NOMO-1 treated with DMSO at 0.1 percent for 48 hours (cell line): ENCODE measurements around the gene URB2.
A peak's percentile ranks its signal among the peaks of the same experiment; 100 is the strongest.

Source experiments
- DNase-seq: peaks from one replicate; lab custom pipeline; 2025; ENCODE audit not compliant: unreplicated experiment; lab: John Stamatoyannopoulos, UW

URB2 gene

DNA sequence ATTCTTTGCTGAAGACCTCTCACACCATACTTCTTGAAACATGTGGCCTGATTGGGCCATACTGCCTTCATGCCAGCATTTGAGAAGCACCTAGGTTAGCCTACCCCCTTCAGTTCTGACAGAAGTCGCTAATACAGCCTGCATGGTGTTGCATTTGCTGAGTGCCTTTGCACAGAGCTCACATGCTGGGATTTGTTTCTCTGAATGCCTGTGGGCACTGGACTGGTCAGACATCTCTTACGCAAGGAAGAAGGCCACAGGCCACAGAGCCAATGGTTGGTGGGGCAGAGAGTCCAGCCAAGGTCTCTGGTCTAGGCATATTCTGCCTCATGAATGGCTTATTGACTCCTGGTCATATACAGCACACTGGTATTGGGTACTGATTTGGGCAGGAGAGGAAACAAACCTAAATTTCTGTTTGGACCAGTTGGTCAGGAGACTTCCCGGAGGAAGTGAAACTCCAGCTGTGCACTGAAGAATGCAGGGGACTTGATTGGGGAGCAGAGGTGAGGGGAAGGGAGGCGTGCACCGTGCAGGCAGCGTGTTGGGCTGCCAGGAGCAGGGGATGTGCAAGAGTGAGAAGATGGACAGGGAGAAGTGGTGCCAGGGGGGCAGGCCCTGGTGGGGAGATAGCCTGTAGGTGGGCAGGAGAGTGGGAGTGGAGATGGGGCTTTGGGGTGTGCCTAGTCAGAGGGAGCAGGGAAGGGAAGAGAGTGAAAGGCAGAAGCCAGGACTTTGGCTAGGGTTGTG is 18.1 kb downstream of the URB2 start:
- peak; percentile 69 for DNase-seq

DNA sequence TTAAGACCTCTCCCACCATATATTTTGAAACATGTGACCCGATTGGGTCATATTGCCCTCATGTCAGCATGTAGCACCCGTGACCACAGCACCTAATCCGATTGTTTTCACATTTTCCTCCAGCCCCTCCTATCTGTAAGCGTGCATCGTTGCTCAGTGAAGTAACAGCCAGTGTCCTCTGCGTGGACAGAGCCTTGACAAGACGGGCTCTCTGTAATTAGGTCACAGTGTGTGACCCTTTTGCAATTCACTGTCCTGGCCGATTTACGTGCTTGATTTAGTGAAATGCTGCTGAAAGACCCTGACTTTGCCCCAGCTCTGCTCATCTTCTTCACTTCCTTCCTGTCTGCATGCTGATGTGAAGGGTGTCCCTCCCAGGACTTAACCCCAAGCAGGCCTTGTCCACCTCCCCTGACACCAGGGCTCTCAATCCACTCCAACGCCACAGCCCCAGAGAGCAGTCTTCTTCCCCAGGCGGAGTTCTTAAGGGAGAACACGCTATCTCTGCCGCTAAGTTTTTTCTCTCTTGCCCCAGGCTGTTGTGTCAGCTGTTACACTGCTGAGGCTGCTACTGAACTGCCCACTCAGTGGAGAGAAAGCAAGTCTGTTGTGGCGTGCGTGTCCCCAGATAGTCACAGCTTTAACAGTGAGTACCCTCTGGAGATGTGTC is 19.4 kb downstream of the URB2 start:
- no peak for DNase-seq

DNA sequence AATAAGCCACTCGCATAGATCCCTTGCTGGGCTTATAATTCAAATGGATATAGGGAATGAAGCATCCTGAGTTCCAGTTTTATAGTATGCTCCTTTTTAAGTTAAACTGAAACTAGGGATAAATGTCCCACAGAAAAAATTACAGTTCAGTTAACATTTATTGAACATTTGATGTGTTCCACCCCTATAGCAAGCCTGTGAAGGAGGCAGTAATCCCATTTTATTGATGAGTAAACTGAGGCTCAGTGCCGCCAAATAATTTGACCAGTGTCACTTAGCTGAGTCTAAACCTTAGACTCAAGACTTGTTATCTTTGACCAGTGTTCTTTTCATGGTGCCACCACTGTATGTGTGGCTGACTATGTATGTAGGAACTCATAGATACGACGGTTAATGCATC is 22.4 kb downstream of the URB2 start:
- DNase-seq: no peak

DNA sequence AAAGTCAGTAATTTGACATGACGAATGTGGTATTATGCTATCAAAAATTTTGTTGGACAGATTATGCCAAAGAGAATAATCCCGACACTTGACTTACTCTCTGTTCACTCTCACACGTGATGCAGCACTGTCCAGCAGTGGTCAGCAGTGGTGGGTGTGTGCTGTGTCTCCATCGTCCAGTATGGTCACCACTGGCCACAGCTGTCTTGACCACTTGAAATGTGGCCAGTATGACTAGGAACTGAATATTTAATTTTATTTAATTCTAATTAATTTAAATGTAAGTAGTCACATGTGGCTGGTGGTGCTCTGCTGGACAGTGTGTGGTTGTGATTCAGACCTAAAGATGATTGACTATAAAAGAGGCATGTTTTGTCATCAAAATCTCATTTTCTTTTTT is 24.0 kb downstream of the URB2 start:
- DNase-seq: no peak

DNA sequence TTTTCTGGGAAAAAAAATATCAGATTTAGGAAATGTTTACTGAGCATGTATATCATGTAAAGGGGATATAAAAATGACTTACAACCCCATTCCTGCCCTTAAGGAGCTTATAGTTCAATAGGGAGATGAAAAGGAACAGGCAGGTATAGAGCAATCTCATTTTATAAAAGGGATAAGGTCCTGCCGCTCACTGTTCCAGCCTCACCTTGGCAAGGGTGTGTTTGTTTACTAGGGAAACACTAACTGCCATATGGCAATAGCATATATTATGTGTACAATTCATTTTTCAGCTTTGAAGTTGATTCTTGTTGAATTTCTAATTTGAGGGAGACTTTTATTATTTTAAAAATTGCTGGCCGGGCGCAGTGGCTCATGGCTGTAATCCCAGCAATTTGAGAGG is 25.5 kb downstream of the URB2 start:
- no peak for DNase-seq

DNA sequence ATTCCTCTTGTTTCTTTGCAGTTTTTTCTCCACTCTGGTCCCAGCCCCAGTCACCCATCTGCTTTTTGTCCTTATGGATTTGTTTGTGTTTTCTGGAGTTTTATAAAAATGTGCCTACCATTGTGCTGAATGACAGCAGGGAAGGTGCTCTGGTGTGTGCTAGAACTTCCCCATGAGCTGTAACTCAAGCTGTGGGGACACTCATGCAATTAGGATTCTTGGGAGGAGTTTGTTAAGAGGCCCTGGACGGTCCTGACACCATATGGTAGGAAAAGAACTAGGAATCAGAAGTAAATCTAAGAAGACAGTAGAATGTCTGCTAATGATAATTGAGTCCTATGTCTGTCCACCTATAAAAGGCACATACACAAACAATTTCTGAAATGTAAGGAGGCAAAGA is 27.4 kb downstream of the URB2 start:
- DNase-seq: no peak

DNA sequence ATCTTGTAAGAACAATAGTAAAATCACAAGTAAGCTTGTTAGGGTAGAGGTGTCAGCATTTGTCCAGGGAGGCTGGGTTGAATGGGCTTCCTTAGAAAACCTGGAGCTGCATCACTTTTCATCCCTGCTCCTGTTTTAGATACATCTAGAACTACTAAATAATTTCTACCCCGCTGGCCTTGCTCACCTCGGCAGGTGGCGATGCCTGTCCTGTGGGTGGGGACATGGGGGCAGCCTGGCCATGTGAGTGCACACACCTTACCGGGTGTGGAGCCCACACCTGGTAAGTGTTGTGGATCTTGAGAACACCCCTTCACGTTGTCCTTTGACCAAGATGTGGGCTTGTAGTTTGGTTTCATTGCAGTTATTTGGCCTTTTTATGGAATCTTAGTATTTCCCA is 29.7 kb downstream of the URB2 start:
- no peak for DNase-seq

DNA sequence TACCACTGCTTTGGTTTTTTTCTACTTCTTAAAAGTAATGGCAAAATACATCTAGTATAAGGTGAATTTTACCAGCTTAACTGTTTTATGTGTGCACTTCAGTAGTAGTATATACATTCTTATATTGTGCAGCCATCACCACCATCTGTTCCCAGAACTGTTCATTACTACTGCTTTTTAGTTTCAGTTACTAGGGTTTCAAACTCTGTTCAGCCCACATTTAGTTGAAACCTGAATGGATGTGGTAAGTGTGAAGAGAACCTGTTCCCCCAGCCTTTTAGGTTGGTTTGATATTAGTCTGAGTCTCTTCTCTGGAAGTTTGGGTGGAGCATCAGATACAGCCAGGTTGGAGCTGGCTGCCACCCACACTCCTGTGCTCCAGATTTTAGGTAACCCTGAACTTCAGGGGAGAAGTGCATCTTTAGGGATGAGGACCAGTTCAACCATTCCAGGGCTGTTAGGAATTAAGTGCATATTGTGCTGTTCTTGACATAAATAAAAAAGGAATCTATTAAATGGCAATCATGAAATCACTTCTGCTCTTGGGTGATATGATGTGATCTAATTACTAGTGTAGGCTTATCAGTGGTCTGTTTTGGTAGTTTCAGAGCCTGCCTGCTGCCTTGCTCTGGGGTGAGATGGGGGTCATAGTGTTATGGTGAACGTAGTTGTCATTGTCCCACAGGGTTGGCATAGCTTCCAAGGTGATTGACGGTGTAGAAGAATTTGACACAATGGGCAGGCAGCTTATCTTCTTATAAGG is 32.1 kb downstream of the URB2 start:
- no peak for DNase-seq

DNA sequence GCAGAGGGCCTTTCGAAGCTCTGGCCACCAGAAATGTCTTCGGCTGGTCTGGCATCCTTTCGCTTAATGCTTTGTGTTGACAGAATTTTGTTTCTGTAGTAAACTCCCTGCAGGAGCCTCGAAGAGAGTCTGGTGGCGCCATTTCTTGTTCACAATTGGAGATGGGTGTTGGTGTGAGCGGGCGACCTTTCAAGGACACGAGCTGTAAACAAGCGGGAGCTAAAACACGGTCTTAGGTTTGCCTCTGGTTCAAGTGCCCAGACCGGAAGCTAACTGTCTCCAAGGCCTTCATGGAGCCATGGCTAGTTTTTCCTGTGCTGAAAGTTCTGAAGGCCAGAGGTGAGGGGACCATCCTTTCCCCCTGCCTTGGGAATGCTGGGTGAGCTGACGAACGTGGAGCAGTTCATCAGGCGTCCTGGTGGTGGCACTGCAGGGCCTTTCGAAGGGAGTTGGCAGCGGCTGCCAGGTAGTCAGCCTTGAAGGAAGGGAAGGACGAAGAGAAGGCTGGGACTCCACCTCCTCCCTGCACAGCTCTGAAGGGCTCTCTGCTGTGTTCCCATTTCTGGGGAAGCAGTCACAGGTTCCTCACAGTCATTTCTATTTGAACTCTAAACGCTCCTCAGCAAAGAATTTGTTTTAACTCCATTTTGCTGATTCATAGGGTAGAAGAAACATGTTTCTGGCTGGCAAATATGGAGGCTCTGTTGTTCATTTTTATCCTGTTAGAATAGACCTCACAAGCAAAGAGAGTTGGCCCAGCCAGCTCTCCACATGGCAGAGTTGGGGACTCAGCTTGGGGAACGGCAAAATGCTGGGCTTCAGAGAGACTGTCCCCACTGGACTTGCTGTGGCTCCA is 35.2 kb downstream of the URB2 start:
- DNase-seq: peak; percentile 25

DNA sequence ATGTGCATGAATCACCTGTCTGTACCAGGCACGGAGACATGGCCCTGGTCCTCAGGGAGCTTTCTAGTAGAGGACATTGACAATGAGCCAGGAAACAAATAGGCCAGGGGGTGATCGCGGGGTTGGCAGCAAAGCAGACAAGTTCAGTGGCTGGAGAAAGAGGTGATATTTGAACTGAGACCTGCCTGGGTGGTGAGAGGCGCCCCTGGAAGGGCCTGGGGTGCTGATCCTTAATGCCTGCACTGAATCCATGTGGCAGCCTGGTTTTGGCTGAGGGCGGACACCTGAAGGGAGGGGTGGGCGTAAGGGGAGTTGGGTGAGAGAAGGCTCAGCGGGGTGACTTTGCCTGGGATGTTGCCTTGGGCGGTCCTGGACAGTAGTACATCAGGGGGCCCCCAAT is 35.9 kb downstream of the URB2 start:
- DNase-seq: no peak

DNA sequence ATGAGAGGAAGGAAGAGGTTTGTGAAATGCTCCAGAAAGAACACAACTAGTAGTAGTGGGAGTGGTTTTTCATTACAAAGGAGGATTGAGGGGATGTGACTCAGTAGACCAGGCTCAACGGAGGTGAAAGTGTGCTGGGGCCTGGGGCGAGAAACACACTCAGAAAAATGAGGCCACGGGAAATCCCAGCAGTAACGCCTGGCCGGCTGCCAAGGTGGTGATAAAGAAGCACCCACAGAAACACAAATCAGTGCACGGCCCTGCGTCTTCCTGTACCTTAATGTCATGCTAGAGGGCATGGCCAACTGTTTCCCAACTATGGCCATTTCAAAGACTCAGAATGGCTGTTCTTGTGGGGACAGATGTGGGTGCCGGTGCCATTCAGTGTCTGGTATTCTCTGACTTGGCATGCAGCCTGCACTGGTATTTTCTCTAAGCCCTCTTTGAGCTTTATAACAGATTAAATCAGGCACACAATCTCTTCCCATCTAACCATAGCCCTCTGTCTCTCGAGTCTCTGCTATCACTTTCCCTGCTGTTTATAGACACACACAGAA is 38.2 kb downstream of the URB2 start:
- DNase-seq: no peak

DNA sequence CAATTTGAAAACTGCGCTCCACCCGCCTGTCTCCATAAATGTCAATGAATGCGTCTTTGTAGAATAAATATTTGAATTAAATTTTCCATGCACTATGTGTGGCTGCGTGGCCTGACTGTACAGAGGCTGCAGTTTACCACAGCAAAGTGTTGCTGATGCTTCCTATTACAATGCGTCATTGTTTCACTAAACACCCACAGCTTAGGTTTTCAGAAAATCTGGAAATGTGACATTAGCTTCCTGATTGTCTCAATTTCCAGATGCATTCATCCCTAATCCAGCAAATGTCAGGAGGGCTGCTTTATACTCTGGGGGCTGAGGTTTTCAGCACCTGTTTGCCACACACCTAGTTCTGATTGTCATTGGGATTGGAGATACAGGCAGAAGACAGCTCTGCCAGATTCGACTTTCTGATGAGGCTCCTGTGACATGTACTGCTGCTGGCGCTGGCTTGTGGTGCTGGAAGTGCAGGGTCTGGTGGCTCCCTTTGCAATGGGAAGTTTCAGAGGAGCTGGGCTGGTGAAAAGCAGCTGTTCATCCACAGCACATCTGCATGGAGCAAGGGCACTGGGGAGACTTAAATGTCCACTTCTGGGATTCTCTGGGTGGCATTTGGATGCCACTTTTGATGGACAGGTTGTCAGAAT is 40.0 kb downstream of the URB2 start:
- DNase-seq: no peak

DNA sequence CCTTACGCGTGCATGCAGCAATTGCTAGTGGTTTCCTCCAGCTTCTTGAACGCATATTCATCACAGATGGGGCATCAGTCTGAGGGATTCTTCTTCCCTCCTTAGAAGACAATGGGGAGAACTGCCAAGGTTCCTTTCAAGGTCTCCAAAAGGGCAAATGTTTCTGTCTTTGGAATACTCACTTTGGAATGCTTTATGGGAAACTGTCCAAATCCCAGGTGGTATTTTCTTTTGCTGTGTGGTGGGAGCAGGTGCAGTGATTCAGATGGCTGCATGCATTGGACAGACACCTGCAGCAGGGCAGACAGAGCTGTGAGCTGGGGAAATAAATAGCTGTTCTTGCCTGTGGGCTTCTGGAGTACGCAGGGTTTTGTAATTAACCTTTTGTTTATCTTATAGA is 40.5 kb downstream of the URB2 start:
- no peak for DNase-seq

DNA sequence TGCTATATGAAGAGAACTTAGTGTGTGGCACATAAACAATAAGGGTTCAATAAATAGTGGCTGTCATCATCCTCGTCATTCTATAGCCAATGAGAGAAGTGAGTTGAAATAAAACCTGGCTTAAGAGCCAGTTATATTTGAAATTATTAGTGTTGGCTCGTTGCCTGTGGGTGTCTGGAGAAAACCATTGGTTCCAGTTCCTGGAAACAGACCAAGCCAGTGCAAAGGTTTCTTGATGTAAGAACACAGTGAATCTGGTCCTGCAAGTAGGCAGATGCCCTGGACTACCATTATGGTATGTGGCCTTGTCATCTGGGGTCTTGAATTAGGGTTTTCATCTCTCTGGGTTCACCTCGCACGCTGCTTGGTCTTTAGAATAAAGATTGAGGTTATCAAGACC is 43.3 kb downstream of the URB2 start:
- no peak for DNase-seq

DNA sequence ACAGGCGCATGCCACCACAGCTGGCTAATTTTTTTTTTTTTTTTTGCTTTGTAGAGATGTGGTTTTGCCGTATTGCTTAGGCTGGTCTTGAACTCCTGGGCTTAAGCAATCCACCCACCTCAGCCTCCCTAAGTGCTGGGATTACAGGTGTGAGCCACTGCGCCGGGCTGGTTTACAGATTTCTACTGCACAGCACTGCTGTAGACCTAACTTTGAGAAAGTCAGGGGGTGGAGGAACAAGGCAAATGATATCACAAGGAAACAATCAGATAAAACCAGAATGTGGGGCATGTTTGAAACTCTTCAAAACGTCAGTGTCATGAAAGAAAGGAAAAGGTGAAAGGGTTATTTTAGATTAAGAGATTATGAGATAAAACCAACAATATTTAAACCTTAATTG is 45.3 kb downstream of the URB2 start:
- DNase-seq: no peak

DNA sequence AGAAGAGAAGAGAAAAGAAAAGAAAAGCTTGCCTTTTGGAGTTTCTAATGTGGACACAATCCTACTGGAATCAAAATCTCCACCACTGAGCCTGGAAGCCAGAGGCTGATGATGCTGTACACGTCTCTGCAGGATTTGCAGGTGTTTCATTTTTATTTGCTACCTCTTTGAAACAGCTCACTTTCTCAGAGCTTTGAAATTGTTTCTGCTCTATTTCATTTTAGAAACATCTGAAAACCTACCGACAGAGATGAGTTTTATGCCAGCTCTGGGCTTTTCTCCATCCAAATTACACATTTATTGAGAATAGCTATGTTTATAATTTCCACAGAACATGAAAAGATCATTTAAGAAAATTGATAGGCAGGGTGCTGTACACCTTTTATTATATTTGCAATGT is 46.2 kb downstream of the URB2 start:
- no peak for DNase-seq

DNA sequence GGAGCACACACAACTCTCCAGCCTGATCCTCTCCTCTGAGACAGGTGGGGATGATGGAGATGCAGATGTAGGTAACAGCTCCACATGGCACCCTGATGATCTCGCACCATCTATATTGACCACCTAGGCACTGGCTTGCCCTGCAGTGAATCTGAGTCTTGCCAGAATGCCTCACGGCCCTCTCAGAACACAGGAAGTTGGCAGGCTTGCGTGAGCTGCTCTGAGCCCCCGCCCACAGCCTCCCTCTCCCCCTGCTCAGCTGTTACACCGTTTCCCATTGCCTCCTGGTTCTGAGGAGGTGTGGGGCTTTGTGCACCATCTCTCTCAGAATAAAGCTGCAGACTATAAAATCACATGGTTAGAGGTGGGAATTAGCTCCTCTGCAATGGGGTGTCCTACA is 48.0 kb downstream of the URB2 start:
- DNase-seq: no peak

DNA sequence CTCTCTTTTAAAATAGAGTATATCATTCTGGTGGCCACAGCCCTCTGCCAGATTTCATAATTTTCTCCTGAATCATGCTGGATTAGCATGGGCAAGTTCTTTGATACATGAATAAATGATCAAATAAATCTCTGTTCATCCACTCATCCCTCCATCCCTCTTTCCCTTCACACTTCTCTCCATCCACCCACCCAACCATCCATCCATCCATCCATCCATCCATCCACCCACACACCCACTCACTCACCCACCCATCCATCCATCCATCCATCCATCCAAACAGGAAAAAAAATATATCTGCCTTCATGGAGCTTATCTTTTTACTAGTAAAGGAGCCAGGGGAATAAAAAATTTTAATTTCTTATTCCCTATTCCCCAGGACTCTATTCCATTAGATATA is 49.3 kb downstream of the URB2 start:
- DNase-seq: no peak

DNA sequence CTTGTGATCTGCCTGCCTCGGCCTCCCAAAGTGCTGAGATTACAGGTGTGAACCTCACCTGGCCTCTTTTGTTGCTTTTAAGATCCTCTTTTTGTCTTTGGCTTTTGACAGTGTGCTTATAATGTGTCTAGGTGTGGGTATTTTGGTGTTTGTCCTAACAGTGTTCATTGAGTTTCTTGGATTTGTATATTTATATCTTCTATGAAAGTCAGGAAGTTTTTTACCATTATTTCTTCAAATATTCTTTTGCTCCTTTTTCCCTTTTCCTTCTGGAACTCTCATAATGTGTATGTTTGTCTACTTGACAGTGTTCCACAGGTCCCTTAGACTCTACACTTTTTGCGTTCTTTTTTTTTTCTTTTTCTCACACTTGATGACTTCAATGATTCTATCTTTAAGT is 59.1 kb downstream of the URB2 start:
- no peak for DNase-seq

DNA sequence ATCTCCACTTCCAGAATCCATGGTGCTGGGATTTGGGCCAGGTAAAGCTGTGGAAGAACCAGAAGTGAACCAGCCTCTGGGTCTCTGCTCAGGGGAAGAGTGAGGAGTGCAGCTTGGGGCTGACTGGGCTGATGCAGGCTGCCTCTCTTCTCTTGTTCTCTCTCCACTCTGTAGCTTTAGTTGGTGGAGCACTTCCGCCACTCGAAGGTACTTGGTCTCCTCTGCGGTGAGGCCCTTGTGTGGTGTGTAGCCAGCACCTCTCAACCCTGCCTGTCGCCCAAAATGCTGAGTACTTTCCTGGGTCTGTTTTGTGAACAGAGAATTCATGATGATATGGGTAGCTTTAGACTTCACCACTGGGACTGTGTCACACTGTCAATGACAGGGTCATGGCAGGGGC is 63.2 kb downstream of the URB2 start:
- no peak for DNase-seq

DNA sequence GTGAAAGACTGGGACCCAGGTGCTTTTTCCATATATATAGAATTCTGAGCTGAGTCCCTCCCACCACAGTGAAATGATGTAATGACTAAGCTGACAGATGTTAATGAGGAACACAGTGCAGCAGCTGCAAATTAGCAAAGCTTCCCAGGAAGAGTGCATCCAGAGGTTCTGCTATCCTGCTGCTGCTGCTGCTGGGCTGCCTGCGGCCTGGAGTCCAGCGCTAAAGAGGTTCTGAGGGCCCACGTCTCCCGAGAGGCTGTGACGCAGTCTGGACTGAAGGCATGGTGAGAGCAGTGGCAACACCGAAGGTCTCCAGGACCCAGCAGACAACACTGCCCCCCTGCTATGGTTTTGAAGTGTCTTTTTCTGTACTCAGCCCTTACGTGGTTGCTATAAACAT is 63.9 kb downstream of the URB2 start:
- DNase-seq: no peak
